ENCODE measurements around the gene CELF6.

CELF6 gene

DNA sequence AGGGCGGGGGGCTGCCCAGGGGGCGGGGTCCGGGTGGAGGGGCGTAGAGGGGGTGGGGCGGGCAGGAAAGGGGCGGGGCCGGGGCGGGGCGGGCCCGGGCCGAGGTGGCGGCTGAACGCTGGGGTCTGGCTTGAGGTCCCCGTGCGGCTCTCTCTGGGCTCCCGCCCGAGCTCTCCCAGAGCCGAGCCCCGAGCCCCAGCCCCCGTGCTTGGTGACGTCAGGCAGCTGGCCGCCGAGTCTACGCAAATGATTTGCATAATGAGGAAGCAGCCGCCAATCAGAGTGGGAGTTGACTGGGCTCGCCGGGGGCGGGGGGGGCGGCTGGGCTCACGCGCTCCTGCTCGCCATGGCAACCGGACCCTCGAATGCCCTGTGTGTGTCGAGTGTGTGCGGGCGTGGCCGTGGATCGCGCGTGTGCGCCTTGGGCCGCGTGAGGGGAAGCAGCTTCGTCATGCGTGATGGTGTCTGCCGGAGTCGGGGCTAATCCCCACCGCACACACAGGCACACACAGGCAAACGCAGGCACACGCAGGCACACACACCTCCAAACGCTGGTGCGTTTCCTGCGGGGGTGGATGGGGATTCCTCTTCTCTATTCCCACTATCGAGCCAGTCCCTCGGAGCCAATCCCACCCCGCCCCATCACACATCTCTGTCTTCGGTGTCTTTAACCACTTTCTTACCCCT lies at the start of gene CELF6:
Gene CELF6, minus strand, starts transcription at position 173 of the 687 bp plus-strand sequence. CDS start 283 bp downstream, outside the sequence.
- H3K4me3 ChIP-seq (replicated peaks; ENCODE audit: low read depth, low read length) = peak within 1 kb of the TSS; percentile 45
- no peak for DNase-seq (ENCODE audit: extremely low read depth, low read depth)
- TF ChIP-seq CTCF (IDR thresholded peaks at IDR 0.05; ENCODE audit: low read depth, low read length, missing control alignments) = no peak

- no peak overlapping the region for H3K4me3 ChIP-seq (replicated peaks; ENCODE audit: low read depth, low read length)
- DNase-seq (ENCODE audit: extremely low read depth, low read depth) = no peak
- no peak for TF ChIP-seq CTCF (IDR thresholded peaks at IDR 0.05; ENCODE audit: low read depth, low read length, missing control alignments)
Observed at GRCh38 chr15:72368899-72369298, 48.9 kb upstream of the CELF6 start.

DNA sequence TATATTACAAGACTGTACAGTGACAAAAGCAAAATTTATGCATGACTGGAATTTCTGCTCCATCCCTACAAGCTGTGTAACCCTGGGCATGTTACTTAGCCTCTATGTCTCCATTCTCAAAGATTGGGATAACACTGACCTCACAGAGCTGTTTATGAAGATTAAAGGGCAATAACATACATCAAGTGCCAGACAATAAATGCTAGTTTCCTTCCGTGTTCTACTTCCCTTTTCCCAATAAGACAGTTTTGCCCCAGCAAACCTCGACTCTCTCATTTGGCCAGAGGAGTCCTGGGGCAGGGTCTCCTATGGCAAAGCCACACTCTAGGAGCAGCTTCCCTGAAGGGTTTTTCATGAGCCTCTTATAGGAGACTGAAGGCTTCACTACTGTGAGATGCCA lies 48.4 kb upstream of the CELF6 start:
- TF ChIP-seq CTCF (IDR thresholded peaks at IDR 0.05; ENCODE audit: low read depth, low read length, missing control alignments) = no peak
- no peak overlapping the region for H3K4me3 ChIP-seq (replicated peaks; ENCODE audit: low read depth, low read length)
- DNase-seq (ENCODE audit: extremely low read depth, low read depth) = no peak

GRCh38 chr15:72365844-72366243 lies 45.9 kb upstream of the CELF6 start:
- H3K4me3 ChIP-seq (replicated peaks; ENCODE audit: low read depth, low read length) = no peak overlapping the region
- no peak for TF ChIP-seq CTCF (IDR thresholded peaks at IDR 0.05; ENCODE audit: low read depth, low read length, missing control alignments)
- DNase-seq (ENCODE audit: extremely low read depth, low read depth) = no peak

- TF ChIP-seq CTCF (IDR thresholded peaks at IDR 0.05; ENCODE audit: low read depth, low read length, missing control alignments) = no peak
- no peak overlapping the region for H3K4me3 ChIP-seq (replicated peaks; ENCODE audit: low read depth, low read length)
- DNase-seq (ENCODE audit: extremely low read depth, low read depth) = no peak
Observed at GRCh38 chr15:72361176-72361575, 41.2 kb upstream of the CELF6 start.

DNA sequence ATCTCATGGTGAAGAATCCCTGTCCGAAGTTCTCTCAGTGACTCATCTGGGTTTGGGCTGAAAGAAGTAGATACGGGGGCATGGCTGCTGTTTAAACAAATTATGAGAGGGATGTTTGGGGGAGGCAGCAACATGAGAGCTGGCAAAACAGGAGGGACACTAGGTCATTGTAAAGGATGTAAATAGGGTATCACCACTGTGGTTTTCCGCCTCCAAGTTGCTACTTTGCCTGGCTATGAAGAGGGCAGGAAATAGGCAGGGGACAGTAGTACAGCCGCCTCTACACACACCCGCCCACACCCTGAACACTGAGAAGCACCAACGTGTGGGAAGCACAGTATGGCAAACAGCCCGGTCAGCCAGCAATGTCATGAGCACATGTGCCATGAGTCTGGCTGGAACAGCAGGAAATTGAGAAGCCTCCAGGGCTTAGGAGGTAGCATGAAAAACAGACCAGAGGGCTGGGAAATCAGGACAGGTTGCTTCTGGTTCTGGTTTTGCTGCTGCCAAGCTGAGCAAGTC lies 38.8 kb upstream of the CELF6 start:
- DNase-seq (ENCODE audit: extremely low read depth, low read depth) = peak; percentile 94
- H3K4me3 ChIP-seq (replicated peaks; ENCODE audit: low read depth, low read length) = no peak overlapping the region
- TF ChIP-seq CTCF (IDR thresholded peaks at IDR 0.05; ENCODE audit: low read depth, low read length, missing control alignments) = no peak

Measured in HFF-Myc (cell line).